ENCODE results near the gene DIP2C. TPM values are rescaled to one million over a fixed set of nuclear protein-coding genes. Genes with fewer than 3 reads are reported as not detected.

Gene DIP2C
- total and polyA plus RNA-seq, 2 experiments from 2014 or later = 9.1 to 15.8 TPM

GRCh38 chr10:631266-631665 is 58.2 kb downstream of the DIP2C start:
- Histone ChIP-seq H3K36me3 (no peaks in the 10 kb centered on the region), H3K27me3 (no peaks in the 10 kb centered on the region), H3K4me1 (ENCODE audit: low read depth) (peaks cover 4% of the 10 kb centered on the region), H3K27ac (no peak overlapping the region), H3K4me3 (no peak overlapping the region), H3K9me3 (ENCODE audit: low read depth) (no peaks in the 10 kb centered on the region)
- no peak for TF ChIP-seq CTCF (IDR thresholded peaks at IDR 0.05; ENCODE audit: low read depth, low read length)
- no peak for DNase-seq (ENCODE audit: low read depth in 1 of 2, low spot score in 1 of 2)

DNA sequence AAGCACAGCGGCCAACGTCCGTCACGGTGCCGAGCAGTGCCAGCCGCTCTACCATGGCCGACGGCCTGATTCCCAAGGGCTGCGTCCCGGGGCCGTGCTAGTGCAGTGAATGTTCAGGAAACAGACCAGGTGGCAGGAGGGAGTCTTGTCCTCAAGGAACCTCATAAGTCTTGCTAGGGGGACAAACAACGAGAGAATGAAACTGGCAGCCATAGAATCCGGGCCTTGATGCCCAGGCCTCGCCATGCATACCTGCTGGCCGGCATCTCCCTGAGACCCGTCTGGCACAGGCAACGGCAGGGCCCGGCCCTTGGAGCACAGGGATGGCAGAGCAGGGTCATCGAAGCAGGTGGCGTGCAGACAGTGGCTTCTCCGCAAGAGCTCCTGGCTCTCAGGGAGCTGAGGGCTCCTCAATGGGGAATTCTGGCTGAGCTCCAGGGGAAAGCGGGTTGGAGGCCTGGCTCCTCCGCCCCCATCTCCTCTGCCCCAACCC is 58.8 kb downstream of the DIP2C start:
- no peaks in the 10 kb centered on the region for H3K27me3 ChIP-seq
- no peak for DNase-seq (ENCODE audit: low read depth in 1 of 2, low spot score in 1 of 2)
- peaks cover 5% of the 10 kb centered on the region for H3K4me1 ChIP-seq (ENCODE audit: low read depth)
- H3K4me3 ChIP-seq = no peak overlapping the region
- H3K9me3 ChIP-seq (ENCODE audit: low read depth) = no peaks in the 10 kb centered on the region
- H3K27ac ChIP-seq = no peak overlapping the region
- H3K36me3 ChIP-seq = no peaks in the 10 kb centered on the region
- TF ChIP-seq CTCF (IDR thresholded peaks at IDR 0.05; ENCODE audit: low read depth, low read length) = no peak

DNA sequence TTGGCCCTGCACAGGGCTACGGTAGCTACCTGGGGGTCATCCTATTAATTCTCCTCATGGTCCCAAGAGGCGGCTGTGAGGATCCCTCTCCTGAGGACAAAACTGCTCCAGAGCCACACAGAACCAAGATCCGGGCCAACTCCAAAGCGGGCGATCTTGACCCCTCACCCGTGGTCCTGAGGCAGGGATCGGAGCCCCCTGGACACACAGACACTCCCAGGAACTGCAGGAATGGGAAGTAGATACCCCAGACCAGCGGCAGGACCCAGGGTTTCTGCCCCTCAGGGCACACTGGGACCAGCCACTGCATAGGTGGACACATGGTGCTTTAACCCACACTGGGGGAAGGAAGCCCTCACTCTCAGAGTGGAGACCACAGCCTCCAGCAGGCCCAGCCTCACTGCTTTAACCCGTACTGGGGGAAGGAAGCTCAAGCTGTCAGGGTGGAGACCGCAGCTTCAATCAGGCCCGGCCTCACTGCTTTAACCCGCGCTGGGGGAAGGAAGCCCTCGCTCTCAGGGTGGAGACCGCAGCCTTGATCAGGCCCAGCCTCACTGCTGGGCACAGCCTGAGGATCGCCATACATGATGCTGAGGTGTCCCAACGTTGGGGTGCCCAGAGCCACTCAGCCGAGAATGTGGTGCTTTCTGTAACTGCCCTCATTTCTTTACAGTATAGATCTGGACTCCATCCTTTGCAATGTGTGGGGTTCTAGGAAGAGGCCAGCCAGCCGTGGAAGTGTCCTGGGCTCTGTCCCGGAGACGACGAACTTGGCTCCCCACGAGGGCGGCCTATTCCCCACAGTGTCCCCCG is 60.1 kb downstream of the DIP2C start:
- DNase-seq (ENCODE audit: low read depth in 1 of 2, low spot score in 1 of 2) = no peak
- Histone ChIP-seq H3K27ac (no peak overlapping the region), H3K27me3 (no peaks in the 10 kb centered on the region), H3K4me1 (ENCODE audit: low read depth) (peaks cover 18% of the 10 kb centered on the region), H3K9me3 (ENCODE audit: low read depth) (no peaks in the 10 kb centered on the region), H3K36me3 (no peaks in the 10 kb centered on the region), H3K4me3 (no peak overlapping the region)
- no peak for TF ChIP-seq CTCF (IDR thresholded peaks at IDR 0.05; ENCODE audit: low read depth, low read length)

DNA sequence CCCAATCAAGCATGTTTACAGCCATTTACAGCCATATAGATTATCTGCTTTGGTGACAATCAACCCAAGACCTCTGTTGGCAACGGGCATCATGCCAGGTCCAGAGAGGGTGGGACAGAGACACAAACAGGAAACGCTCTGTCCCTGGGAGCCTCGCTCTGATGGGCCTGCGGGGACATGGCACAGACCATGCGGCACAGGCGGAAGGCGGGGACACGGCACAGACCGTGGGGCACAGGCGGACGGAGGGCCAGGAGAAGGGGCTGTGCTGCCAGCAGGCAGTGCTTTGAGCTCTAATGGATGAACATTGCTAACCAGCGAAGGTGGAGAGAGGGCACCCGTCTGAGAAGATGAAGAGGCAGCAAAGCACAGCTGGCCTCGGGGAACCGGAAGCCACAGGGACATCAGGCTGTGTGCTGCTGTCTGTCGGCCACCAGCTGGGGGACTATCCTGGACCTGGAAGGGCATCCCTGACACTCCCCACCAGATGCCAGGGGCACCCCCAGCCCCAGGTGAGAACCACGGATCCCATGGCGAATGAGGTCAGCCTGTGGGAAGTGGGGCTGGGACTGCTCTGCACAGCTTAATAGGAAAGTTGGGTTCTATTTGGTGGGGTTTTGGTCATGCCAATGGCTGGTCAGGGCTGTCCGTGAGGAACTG is 61.0 kb downstream of the DIP2C start:
- no peak overlapping the region for H3K27ac ChIP-seq
- H3K4me1 ChIP-seq (ENCODE audit: low read depth) = peaks cover 20% of the 10 kb centered on the region
- DNase-seq (ENCODE audit: low read depth in 1 of 2, low spot score in 1 of 2) = no peak
- no peaks in the 10 kb centered on the region for H3K27me3 ChIP-seq
- H3K4me3 ChIP-seq = no peak overlapping the region
- H3K9me3 ChIP-seq (ENCODE audit: low read depth) = no peaks in the 10 kb centered on the region
- TF ChIP-seq CTCF (IDR thresholded peaks at IDR 0.05; ENCODE audit: low read depth, low read length) = no peak
- H3K36me3 ChIP-seq = no peaks in the 10 kb centered on the region

GRCh38 chr10:627032-627992 is 62.2 kb downstream of the DIP2C start:
- no peaks in the 10 kb centered on the region for H3K27me3 ChIP-seq
- no peak overlapping the region for H3K4me3 ChIP-seq
- no peak for TF ChIP-seq CTCF (IDR thresholded peaks at IDR 0.05; ENCODE audit: low read depth, low read length)
- H3K27ac ChIP-seq = no peak overlapping the region
- peaks cover 20% of the 10 kb centered on the region for H3K4me1 ChIP-seq (ENCODE audit: low read depth)
- DNase-seq (ENCODE audit: low read depth in 1 of 2, low spot score in 1 of 2) = no peak
- no peaks in the 10 kb centered on the region for H3K9me3 ChIP-seq (ENCODE audit: low read depth)
- no peaks in the 10 kb centered on the region for H3K36me3 ChIP-seq
